OCI-LY7 (cell line): ENCODE measurements around the gene KHDC4.

Source experiments
- CTCF ChIP-seq: fragments of 200-600 bp; sonication (generic); conservative IDR thresholded peaks from 2 replicates; pipeline ENCODE4 v1.5.1; 2014; ENCODE audit warnings: mild to moderate bottlenecking, antibody characterized with exemption, low read length, moderate library complexity, mixed read lengths
- EZH2phosphoT487 ChIP-seq: fragments of 200-600 bp; sonication (generic); IDR thresholded peaks from 2 replicates; pipeline ENCODE4 v1.6.1; 2018; ENCODE audit warnings: low read depth, borderline replicate concordance, mild to moderate bottlenecking, mixed run types, antibody characterized with exemption, low read length, moderate library complexity, mixed read lengths

GRCh38 chr1:155952505-155952890 is 18.3 kb upstream of the KHDC4 start:
- no peak for TF ChIP-seq CTCF
- no peak for TF ChIP-seq EZH2phosphoT487
